Karpas-422 (cell line): ENCODE data around the gene PLAAT4. TPM values are rescaled to one million over a fixed set of nuclear protein-coding genes. Genes with fewer than 3 reads are reported as not detected.
"Not testable (repeated sequence)": the region's sequence is repeated elsewhere in the genome, so short reads cannot be mapped to it uniquely, and the experiment has no call there.

Source experiments
- DNase-seq: peaks from one replicate; pipeline ENCODE4 v3.0.0-alpha.2; 2015
- H2AFZ ChIP-seq: fragments of 200-600 bp; sonication (generic); 2 replicates; pipeline ENCODE4 v1.6.1; 2014; ENCODE audit warnings: antibody characterized with exemption, low read length, mixed read lengths
- H3K27ac ChIP-seq: fragments of 200-600 bp; sonication (generic); 2 replicates; pipeline ENCODE4 v1.5.1; 2014; ENCODE audit warnings: mild to moderate bottlenecking, low read length, moderate library complexity
- H3K27me3 ChIP-seq: fragments of 200-600 bp; sonication (generic); 2 replicates; pipeline ENCODE4 v1.6.1; 2014; ENCODE audit warnings: low read length, mixed read lengths
- H3K36me3 ChIP-seq: fragments of 200-600 bp; sonication (generic); 2 replicates; pipeline ENCODE4 v1.6.1; 2014; ENCODE audit warnings: low read length, mixed read lengths; ENCODE audit not compliant: insufficient read depth
- H3K4me1 ChIP-seq: fragments of 200-600 bp; sonication (generic); 2 replicates; pipeline ENCODE4 v1.6.1; 2014; ENCODE audit warnings: mild to moderate bottlenecking, low read length, mixed read lengths
- H3K4me2 ChIP-seq: fragments of 200-600 bp; sonication (generic); 2 replicates; pipeline ENCODE4 v1.6.1; 2014; ENCODE audit warnings: low read length, low read depth, mild to moderate bottlenecking; ENCODE audit not compliant: poor library complexity, severe bottlenecking
- H3K4me3 ChIP-seq: fragments of 200-600 bp; sonication (generic); 2 replicates; pipeline ENCODE4 v1.5.1; 2014; ENCODE audit warnings: mild to moderate bottlenecking, antibody characterized with exemption, low read length, mixed read lengths
- H3K79me2 ChIP-seq: fragments of 200-600 bp; sonication (generic); 2 replicates; pipeline ENCODE4 v1.6.1; 2014; ENCODE audit warnings: mild to moderate bottlenecking, low read length, mixed read lengths
- H3K9ac ChIP-seq: fragments of 200-600 bp; sonication (generic); 2 replicates; pipeline ENCODE4 v1.6.0; 2014; ENCODE audit warnings: low read length
- H3K9me2 ChIP-seq: fragments of 200-600 bp; sonication (generic), shearing (Covaris generic); replicated peaks from 2 replicates; pipeline ENCODE4 v1.6.0; 2014; ENCODE audit warnings: mild to moderate bottlenecking, low read length, moderate library complexity; ENCODE audit not compliant: insufficient read depth
- H3K9me3 ChIP-seq: fragments of 300-700, 200-600 bp; sonication (generic); 2 replicates; pipeline ENCODE4 v1.6.1; 2014; ENCODE audit warnings: low read length, mixed read lengths
- H4K20me1 ChIP-seq: fragments of 200-600 bp; sonication (generic); 2 replicates; pipeline ENCODE4 v1.6.1; 2014; ENCODE audit warnings: mild to moderate bottlenecking, antibody characterized with exemption, low read length, low read depth; ENCODE audit not compliant: insufficient read depth
- total RNA-seq: library from RNA; depleted of rRNA; stranded (reverse); fragments of >200 nt; shearing (Covaris generic); gene quantifications from 2 replicates; pipeline ENCODE4 v1.2.3, GENCODE V29; 2014; ENCODE audit warnings: low replicate concordance

PLAAT4 gene
- total RNA-seq, 1 experiment from 2014 or later = not detected

DNA sequence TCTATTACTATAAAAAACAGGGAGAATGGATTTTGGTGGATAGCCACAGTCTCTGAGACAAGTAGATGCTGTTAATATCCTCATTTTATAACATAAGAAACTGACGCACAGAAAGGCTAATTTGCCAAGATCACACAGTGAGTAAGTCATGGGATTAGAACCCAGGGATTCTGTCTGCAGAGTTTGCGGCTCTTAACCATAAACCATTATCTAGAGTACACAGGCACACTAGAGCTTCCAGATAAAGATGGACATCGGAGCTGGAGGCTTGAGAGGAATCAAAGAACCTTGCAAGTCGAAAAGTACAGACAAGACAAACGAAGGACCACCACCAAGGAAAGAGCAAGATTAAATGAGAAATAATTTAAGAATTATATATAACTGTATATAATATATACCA, 19.5 kb upstream of the PLAAT4 start:
- Histone ChIP-seq H3K4me2 (no peak overlapping the region), H3K9me3 (no peaks in the 10 kb centered on the region), H2AFZ (no peak overlapping the region), H3K79me2 (no peaks in the 10 kb centered on the region), H3K9ac (no peak overlapping the region), H3K4me3 (no peak overlapping the region), H4K20me1 (no peaks in the 10 kb centered on the region), H3K27ac (no peak overlapping the region), H3K36me3 (no peaks in the 10 kb centered on the region), H3K9me2 (no peaks in the 10 kb centered on the region), H3K4me1 (no peaks in the 10 kb centered on the region), H3K27me3 (no peaks in the 10 kb centered on the region)
- no peak for DNase-seq

DNA sequence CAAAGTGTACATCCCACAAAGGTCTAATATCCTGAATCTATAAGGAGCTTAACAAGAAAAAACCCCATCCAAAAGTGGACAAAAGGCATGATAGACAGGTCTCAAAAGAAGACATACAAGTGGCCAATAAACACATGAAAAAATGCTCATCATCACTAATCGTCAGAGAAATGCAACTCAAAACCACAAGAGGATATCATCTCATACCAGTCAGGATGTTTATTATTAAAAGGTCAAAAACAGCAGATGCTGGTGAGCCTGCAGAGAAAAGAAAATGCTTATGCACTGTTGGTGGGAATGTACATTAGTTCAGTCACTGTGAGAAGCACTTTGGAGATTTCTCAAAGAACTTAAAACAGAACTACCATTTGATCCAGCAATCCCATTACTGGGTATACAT, 18.1 kb upstream of the PLAAT4 start:
- no peak for DNase-seq

DNA sequence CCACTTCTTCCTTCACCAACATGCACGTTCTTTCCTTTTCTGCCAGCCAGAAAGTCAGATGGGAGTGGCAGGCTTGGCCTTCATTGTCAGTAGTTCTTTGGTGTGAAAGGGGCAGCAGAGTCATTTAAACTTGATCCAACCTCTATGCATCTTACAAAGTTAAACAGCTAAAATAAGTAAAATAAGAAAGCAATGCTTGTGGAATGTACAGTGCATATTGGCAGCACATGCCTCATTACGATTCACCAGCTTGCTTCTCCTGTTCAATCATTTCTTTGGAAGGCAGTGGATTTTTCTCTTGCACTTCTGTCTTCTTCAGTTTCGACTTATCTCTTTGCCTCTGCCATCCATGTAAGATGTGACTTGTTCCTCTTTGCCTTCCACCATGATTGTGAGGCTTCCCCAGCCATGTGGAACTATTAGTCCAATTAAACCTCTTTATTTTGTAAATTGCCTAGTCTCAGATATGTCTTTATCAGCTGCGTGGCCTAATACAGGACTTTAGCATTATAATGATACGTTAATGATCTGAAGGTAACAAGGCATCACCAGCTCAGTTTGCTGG, 15.9 kb upstream of the PLAAT4 start:
- H3K9me2 ChIP-seq = no peaks in the 10 kb centered on the region

More for the DNA sequence above, 18.1 kb upstream of the PLAAT4 start:
- Histone ChIP-seq H3K9me2 (no peaks in the 10 kb centered on the region), H3K9me3 (no peaks in the 10 kb centered on the region), H3K27me3 (no peaks in the 10 kb centered on the region), H3K4me2 (no peak overlapping the region), H2AFZ (no peak overlapping the region), H3K4me3 (no peak overlapping the region), H4K20me1 (no peaks in the 10 kb centered on the region), H3K9ac (no peak overlapping the region), H3K4me1 (no peaks in the 10 kb centered on the region), H3K79me2 (no peaks in the 10 kb centered on the region), H3K36me3 (no peaks in the 10 kb centered on the region), H3K27ac (no peak overlapping the region)

DNA sequence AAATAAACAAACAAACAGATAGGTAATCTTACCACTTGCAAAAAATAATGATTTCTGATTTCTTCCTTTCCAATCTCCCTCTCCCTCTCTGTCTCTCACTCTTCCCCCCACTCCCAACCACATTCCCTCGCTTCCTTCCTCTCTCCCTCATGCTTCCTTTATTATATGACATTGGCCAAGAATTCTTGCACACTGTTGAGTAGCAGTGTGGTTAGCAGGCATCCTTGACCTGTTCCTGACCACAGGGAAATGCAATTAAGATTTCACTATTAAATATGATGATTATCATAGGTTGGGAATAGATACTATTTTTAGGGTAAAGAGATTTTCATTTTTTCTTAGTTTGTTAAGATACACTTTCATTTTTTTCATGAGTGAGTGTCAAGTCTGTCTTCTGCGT, 14.7 kb upstream of the PLAAT4 start:
- Histone ChIP-seq H3K36me3 (no peaks in the 10 kb centered on the region), H3K4me1 (no peaks in the 10 kb centered on the region), H3K4me3 (no peak overlapping the region), H3K9me2 (no peaks in the 10 kb centered on the region), H3K9ac (no peak overlapping the region), H3K27ac (no peak overlapping the region), H3K27me3 (no peaks in the 10 kb centered on the region), H2AFZ (no peak overlapping the region), H3K4me2 (no peak overlapping the region), H3K79me2 (no peaks in the 10 kb centered on the region), H4K20me1 (no peaks in the 10 kb centered on the region), H3K9me3 (no peaks in the 10 kb centered on the region)
- no peak for DNase-seq

More for the DNA sequence above, 15.9 kb upstream of the PLAAT4 start:
- no peak overlapping the region for H3K4me2 ChIP-seq
- H3K27me3 ChIP-seq = no peaks in the 10 kb centered on the region
- no peaks in the 10 kb centered on the region for H3K4me1 ChIP-seq
- H3K36me3 ChIP-seq = no peaks in the 10 kb centered on the region
- no peaks in the 10 kb centered on the region for H3K9me3 ChIP-seq
- H3K4me3 ChIP-seq = no peak overlapping the region
- no peak for DNase-seq
- no peak overlapping the region for H3K27ac ChIP-seq
- no peak overlapping the region for H2AFZ ChIP-seq
- no peaks in the 10 kb centered on the region for H4K20me1 ChIP-seq
- no peak overlapping the region for H3K9ac ChIP-seq
- no peaks in the 10 kb centered on the region for H3K79me2 ChIP-seq

DNA sequence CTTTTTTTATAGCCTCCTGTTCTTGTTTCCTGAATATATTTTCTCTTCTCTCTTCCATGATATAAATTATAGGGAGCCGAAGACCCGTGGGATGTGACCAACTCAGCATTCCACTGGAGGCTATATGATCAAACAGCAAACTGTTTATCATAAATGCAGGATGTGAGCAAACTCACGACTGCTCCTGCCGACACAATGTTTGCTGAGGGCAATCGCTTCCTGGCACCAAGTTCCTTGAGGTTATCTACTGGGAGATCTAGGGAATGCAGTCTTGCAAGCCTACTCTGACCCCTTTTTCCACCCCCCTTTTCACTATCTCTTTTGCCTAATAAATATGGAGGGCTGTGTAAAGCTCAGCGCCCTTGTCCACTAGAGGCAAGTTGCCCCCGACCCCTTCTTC, 13.5 kb upstream of the PLAAT4 start:
- no peak overlapping the region for H2AFZ ChIP-seq
- H3K4me2 ChIP-seq = no peak overlapping the region
- no peaks in the 10 kb centered on the region for H3K36me3 ChIP-seq
- H3K9me2 ChIP-seq = no peaks in the 10 kb centered on the region
- DNase-seq = no peak
- no peaks in the 10 kb centered on the region for H3K27me3 ChIP-seq
- H3K4me1 ChIP-seq = no peaks in the 10 kb centered on the region
- H4K20me1 ChIP-seq = no peaks in the 10 kb centered on the region
- no peak overlapping the region for H3K9ac ChIP-seq
- no peak overlapping the region for H3K4me3 ChIP-seq
- H3K27ac ChIP-seq = no peak overlapping the region
- no peaks in the 10 kb centered on the region for H3K79me2 ChIP-seq
- no peaks in the 10 kb centered on the region for H3K9me3 ChIP-seq

DNA sequence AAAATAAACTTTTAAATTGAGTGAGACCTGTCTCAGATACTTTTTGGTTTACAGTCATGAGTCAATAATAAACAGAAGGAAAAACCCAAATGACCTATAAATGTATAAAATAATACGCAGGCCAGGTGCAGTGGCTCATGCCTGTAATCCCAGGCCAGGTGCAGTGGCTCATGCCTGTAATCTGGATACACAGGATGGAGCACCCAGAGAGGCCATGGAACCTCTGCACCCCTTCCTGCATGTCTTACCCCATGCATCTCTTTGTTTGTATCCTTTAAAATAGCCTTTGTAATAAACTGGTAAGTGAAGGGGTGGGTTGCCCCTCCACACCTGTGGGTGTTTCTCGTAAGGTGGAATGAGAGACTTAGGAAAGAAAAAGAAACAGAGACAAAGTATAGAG, 8.9 kb upstream of the PLAAT4 start:
- Histone ChIP-seq H3K79me2 (no peaks in the 10 kb centered on the region), H3K4me3 (no peak overlapping the region), H3K27ac (no peak overlapping the region), H4K20me1 (no peaks in the 10 kb centered on the region), H3K27me3 (no peaks in the 10 kb centered on the region), H3K4me2 (no peak overlapping the region), H3K9me3 (no peaks in the 10 kb centered on the region), H3K9me2 (no peaks in the 10 kb centered on the region), H3K9ac (no peak overlapping the region), H3K4me1 (no peaks in the 10 kb centered on the region), H2AFZ (no peak overlapping the region), H3K36me3 (no peaks in the 10 kb centered on the region)
- DNase-seq = no peak

DNA sequence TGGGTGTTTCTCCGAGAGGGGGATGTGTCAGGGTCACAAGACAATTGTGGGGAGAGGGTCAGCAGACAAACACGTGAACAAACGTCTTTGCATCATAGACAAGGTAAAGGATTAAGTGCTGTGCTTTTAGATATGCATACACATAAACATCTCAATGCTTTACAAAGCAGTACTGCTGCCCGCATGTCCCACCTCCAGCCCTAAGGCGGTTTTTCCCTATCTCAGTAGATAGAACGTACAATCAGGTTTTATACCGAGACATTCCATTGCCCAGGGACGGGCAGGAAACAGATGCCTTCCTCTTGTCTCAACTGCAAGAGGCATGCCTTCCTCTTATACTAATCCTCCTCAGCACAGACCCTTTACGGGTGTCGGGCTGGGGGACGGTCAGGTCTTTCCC, 8.5 kb upstream of the PLAAT4 start:
- H3K79me2 ChIP-seq, DNase-seq, H3K4me2 ChIP-seq, H3K9me3 ChIP-seq, H3K9ac ChIP-seq, H4K20me1 ChIP-seq, H3K36me3 ChIP-seq, H3K4me3 ChIP-seq, H3K9me2 ChIP-seq, H2AFZ ChIP-seq, H3K27me3 ChIP-seq, H3K4me1 ChIP-seq, H3K27ac ChIP-seq: not testable (repeated sequence)

DNA sequence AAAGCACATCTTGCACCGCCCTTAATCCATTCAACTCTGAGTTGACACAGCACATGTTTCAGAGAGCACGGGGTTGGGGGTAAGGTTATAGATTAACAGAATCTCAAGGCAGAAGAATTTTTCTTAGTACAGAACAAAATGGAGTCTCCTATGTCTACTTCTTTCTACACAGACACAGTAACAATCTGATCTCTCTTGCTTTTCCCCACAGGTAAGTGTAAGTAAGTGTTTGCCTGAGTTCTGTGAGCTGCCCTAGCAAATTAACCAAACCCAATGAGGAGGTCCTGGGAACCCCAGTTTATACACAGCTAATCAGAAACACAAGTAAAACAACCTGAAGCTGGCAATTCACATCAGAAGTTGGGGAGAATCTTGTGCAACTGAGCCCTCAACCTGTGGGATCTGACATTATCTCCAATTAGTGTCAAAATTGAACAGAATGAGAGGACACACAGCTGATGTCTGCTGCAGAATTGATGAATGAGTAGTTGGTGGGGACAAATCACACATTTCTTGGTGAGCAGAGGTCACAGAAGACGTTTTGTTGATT, 7.8 kb upstream of the PLAAT4 start:
- not testable (repeated sequence) for H2AFZ ChIP-seq, H3K27me3 ChIP-seq, DNase-seq, H3K4me2 ChIP-seq, H3K9ac ChIP-seq, H3K27ac ChIP-seq, H3K79me2 ChIP-seq, H3K4me1 ChIP-seq, H4K20me1 ChIP-seq, H3K36me3 ChIP-seq, H3K9me2 ChIP-seq, H3K9me3 ChIP-seq, H3K4me3 ChIP-seq

DNA sequence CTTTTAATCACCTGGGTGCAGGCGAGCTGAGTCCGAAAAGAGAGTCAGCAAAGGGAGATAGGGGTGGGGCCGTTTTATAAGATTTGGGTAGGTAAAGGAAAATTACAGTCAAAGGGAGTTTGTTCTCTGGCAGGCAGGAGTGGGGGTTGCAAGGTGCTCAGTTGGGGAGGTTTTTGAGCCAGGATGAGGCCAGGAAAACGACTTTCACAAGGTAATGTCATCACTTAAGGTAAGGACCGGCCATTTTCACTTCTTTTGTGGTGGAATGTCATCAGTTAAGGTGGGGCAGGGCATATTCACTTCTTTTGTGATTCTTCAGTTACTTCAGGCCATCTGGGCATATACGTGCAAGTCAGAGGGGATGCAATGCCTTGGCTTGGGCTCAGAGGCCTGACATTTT, 7.2 kb upstream of the PLAAT4 start:
- not testable (repeated sequence) for H3K4me1 ChIP-seq, DNase-seq, H3K79me2 ChIP-seq, H4K20me1 ChIP-seq, H3K4me2 ChIP-seq, H3K36me3 ChIP-seq, H2AFZ ChIP-seq, H3K27ac ChIP-seq, H3K27me3 ChIP-seq, H3K4me3 ChIP-seq, H3K9ac ChIP-seq, H3K9me2 ChIP-seq, H3K9me3 ChIP-seq
